C4-2B (cell line): ENCODE measurements around the gene ARHGEF16.

Experiments used
- H3K27ac ChIP-seq: fragments of 450-650 bp; 2 replicates; pipeline ENCODE4 v1.5.1; 2017
- ZFX ChIP-seq: fragments of 450-650 bp; IDR thresholded peaks from 2 replicates; pipeline ENCODE4 v1.6.1; 2017
- TF ChIP-seq, protein P1 (sequence below): fragments of 450-650 bp; conservative IDR thresholded peaks from 2 replicates; pipeline ENCODE4 v1.5.1; 2017; ENCODE audit warnings: mild to moderate bottlenecking

ARHGEF16 gene

DNA sequence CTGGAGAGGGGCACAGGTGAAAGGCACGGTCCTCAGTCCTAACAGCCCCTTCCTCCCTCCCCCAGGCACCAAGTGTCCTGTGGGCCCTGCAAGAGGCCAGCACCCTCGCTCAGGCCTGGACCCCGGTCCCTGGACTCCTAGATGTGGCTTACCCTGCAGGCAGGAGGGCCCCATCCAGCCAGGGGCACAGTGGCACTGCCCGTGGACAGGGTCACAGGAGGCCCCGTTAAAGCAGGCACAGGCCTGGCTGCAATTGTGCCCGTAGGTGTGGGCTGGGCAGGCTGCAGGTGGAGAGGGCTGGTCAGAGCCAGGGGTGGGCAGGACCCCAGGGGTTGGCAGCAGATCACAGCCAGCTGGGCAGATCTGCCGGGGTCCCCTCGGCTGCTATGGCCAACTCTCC is 44.5 kb downstream of the ARHGEF16 start:
- TF ChIP-seq ZFX: no peak
- TF ChIP-seq, protein P1, sequence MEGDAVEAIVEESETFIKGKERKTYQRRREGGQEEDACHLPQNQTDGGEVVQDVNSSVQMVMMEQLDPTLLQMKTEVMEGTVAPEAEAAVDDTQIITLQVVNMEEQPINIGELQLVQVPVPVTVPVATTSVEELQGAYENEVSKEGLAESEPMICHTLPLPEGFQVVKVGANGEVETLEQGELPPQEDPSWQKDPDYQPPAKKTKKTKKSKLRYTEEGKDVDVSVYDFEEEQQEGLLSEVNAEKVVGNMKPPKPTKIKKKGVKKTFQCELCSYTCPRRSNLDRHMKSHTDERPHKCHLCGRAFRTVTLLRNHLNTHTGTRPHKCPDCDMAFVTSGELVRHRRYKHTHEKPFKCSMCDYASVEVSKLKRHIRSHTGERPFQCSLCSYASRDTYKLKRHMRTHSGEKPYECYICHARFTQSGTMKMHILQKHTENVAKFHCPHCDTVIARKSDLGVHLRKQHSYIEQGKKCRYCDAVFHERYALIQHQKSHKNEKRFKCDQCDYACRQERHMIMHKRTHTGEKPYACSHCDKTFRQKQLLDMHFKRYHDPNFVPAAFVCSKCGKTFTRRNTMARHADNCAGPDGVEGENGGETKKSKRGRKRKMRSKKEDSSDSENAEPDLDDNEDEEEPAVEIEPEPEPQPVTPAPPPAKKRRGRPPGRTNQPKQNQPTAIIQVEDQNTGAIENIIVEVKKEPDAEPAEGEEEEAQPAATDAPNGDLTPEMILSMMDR: no peak
- no peak overlapping the region for H3K27ac ChIP-seq

DNA sequence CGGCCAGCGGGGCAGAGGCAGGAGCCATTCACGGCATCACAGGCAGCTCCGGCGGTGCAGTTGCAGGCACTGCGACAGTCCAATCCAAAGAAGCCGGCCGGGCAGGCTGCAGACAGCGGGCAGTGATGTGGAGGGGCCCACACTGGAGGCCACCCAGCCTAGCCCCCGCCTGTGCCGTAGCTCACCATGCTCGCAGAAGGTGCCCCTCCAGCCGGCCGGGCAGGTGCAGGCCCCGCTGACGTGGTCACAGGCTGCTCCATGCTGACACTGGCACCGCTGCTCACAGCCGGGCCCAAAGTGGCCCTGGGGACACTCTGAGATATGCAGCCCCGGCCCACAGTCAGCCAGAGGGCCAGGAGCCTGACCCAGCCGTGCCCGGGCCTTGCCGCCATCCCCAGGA is 45.1 kb downstream of the ARHGEF16 start:
- no peak overlapping the region for H3K27ac ChIP-seq
- TF ChIP-seq, protein P1: no peak
- no peak for TF ChIP-seq ZFX

- no peak overlapping the region for H3K27ac ChIP-seq
- TF ChIP-seq, protein P1: no peak
- TF ChIP-seq ZFX: no peak
Observed at GRCh38 chr1:3500265-3500835, 45.9 kb downstream of the ARHGEF16 start.

- no peak overlapping the region for H3K27ac ChIP-seq
- TF ChIP-seq ZFX: no peak
- TF ChIP-seq, protein P1: no peak
Observed at GRCh38 chr1:3501437-3501836, 47.0 kb downstream of the ARHGEF16 start.

GRCh38 chr1:3501856-3502640 is 47.6 kb downstream of the ARHGEF16 start:
- no peak overlapping the region for H3K27ac ChIP-seq
- TF ChIP-seq ZFX: no peak
- TF ChIP-seq, protein P1: no peak

DNA sequence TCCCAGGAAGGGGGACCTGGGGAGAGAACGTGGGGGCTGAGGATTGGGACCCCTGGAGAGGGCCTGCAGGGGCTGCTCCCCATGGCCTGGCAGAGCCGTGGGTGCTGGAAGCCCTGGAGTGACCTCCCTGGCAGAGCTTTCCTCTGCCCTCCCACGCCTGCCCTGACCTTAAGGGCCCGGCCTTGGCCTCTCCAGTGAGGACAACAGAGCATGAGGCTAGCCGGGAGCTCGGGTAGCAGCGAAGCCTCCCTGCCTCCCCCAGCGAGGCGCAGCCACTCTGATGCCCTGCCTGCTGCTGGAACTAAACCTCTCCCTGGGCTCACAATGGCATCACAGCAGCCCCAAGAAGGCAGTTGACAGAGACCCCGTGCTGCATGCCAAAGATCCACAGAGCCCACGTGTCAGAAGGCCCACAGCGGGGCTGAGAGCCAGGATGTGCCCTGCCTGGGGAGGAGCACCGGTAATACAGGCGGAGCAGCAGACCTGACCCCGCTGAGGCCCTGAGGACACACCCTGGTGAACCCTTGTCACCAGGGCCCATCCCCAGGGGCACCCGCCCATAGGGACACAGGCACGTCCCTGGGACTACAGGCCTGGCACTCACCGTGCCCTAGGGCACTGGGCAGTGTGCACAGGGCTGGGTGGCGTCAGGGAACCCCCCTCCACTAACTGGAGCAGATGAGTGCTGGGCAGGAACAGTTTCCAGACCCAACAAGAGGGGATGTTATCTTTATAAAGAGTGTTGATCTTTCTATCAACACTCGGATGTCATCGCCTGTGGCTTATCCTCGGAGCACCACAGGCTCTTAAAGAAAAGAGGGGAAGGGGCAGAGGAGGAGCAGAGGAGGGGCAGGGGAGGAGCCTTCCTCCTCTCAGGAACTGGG is 48.4 kb downstream of the ARHGEF16 start:
- TF ChIP-seq, protein P1: no peak
- TF ChIP-seq ZFX: no peak
- no peak overlapping the region for H3K27ac ChIP-seq

DNA sequence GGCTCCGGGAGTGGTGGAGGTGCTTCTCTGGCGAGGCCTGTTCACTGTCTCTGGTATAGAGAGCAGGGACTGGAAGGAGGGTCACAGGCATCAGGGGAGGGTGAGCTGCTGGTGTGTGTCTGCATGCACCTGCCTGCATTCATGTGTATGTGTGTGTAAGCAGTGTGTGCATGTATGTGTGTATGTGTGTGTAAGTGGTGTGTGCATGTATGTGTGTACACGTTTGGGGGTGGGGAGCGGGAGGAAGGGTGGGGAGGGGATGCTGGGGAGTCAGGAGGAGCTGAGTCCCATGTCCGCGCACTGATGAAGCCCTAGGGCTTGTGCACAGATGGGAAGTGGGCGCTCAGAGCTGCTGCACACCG is 49.0 kb downstream of the ARHGEF16 start:
- TF ChIP-seq ZFX: no peak
- TF ChIP-seq, protein P1: no peak
- H3K27ac ChIP-seq: no peak overlapping the region
